Glutamatergic neuron (in vitro differentiated cells): Measurements from ENCODE around the gene TMUB2. TPM values are rescaled to one million over a fixed set of nuclear protein-coding genes. Genes with fewer than 3 reads are reported as not detected.
"Not testable (repeated sequence)": the region's sequence is repeated elsewhere in the genome, so short reads cannot be mapped to it uniquely, and the experiment has no call there.

Experiments used
- DNase-seq: peaks from one replicate; pipeline ENCODE4 v3.0.0; 2022
- H3K27ac Mint-ChIP-seq: one replicate; pipeline ENCODE4 v1.8.0; 2020; ENCODE audit warnings: mild to moderate bottlenecking, mixed read lengths, inconsistent platforms; ENCODE audit not compliant: unreplicated experiment
- H3K27me3 Mint-ChIP-seq: one replicate; pipeline ENCODE4 v1.8.0; 2020; ENCODE audit warnings: mild to moderate bottlenecking, moderate library complexity, mixed read lengths, inconsistent platforms; ENCODE audit not compliant: unreplicated experiment
- H3K36me3 Mint-ChIP-seq: one replicate; pipeline ENCODE4 v1.8.0; 2020; ENCODE audit warnings: mild to moderate bottlenecking, mixed read lengths, inconsistent platforms; ENCODE audit not compliant: unreplicated experiment
- H3K4me1 Mint-ChIP-seq: one replicate; pipeline ENCODE4 v1.8.0; 2020; ENCODE audit warnings: mild to moderate bottlenecking, low read depth, mixed read lengths, inconsistent platforms; ENCODE audit not compliant: unreplicated experiment
- H3K4me3 Mint-ChIP-seq: one replicate; pipeline ENCODE4 v1.8.0; 2020; ENCODE audit warnings: mild to moderate bottlenecking, mixed read lengths, inconsistent platforms; ENCODE audit not compliant: unreplicated experiment
- H3K9me3 Mint-ChIP-seq: one replicate; pipeline ENCODE4 v1.8.0; 2020; ENCODE audit warnings: mild to moderate bottlenecking, moderate library complexity, mixed read lengths, inconsistent platforms; ENCODE audit not compliant: unreplicated experiment
- CTCF ChIP-seq: fragments of 200-600 bp; sonication (generic); IDR thresholded peaks from one replicate; pipeline ENCODE4 v1.5.0; 2021; ENCODE audit not compliant: partially characterized antibody, unreplicated experiment
- total RNA-seq: library from RNA; stranded (reverse); fragmentation: NEBNext Ultra II Directional; extraction: Animal tissue kit (Norgen Biotek cat#: 25700); gene quantifications from one replicate; pipeline ENCODE4 v1.2.1, GENCODE V29; 2021; ENCODE audit not compliant: unreplicated experiment

TMUB2 gene
- total RNA-seq, 1 donor from 2014 or later = 52.1 TPM

GRCh38 chr17:44146375-44147346 is 40.1 kb upstream of the TMUB2 start:
- H3K9me3 Mint-ChIP-seq = no peaks in the 10 kb centered on the region
- TF ChIP-seq CTCF = no peak
- no peak overlapping the region for H3K4me3 Mint-ChIP-seq
- H3K27ac Mint-ChIP-seq = no peak overlapping the region
- peaks cover 2% of the 10 kb centered on the region for H3K4me1 Mint-ChIP-seq
- DNase-seq = no peak
- H3K27me3 Mint-ChIP-seq = peaks cover 1% of the 10 kb centered on the region
- no peaks in the 10 kb centered on the region for H3K36me3 Mint-ChIP-seq

GRCh38 chr17:44147812-44148211 is 39.0 kb upstream of the TMUB2 start:
- Mint-ChIP-seq H3K27me3 (peaks cover 1% of the 10 kb centered on the region), H3K9me3 (no peaks in the 10 kb centered on the region), H3K4me3 (no peak overlapping the region), H3K4me1 (peaks cover 2% of the 10 kb centered on the region), H3K27ac (no peak overlapping the region), H3K36me3 (no peaks in the 10 kb centered on the region)
- no peak for TF ChIP-seq CTCF
- no peak for DNase-seq

GRCh38 chr17:44149066-44149465 is 37.7 kb upstream of the TMUB2 start:
- not testable (repeated sequence) for H3K36me3 Mint-ChIP-seq, H3K4me3 Mint-ChIP-seq, DNase-seq, H3K9me3 Mint-ChIP-seq, H3K4me1 Mint-ChIP-seq, H3K27me3 Mint-ChIP-seq, H3K27ac Mint-ChIP-seq

- H3K36me3 Mint-ChIP-seq = no peaks in the 10 kb centered on the region
- peaks cover 2% of the 10 kb centered on the region for H3K4me1 Mint-ChIP-seq
- H3K4me3 Mint-ChIP-seq = no peak overlapping the region
- H3K27ac Mint-ChIP-seq = no peak overlapping the region
- TF ChIP-seq CTCF = no peak
- H3K27me3 Mint-ChIP-seq = peaks cover 1% of the 10 kb centered on the region
- DNase-seq = no peak
- H3K9me3 Mint-ChIP-seq = no peaks in the 10 kb centered on the region
Observed at GRCh38 chr17:44149750-44150329, 36.9 kb upstream of the TMUB2 start.

GRCh38 chr17:44152875-44153274 is 33.9 kb upstream of the TMUB2 start:
- H3K36me3 Mint-ChIP-seq = no peaks in the 10 kb centered on the region
- H3K27ac Mint-ChIP-seq = no peak overlapping the region
- H3K4me1 Mint-ChIP-seq = peaks cover 2% of the 10 kb centered on the region

More at GRCh38 chr17:44152875-44153274, 33.9 kb upstream of the TMUB2 start:
- no peak for TF ChIP-seq CTCF
- Mint-ChIP-seq H3K9me3 (no peaks in the 10 kb centered on the region), H3K4me3 (no peak overlapping the region), H3K27me3 (peaks cover 2% of the 10 kb centered on the region)
- DNase-seq = no peak
